ENCODE data around the gene IFT80.

Gene IFT80

DNA sequence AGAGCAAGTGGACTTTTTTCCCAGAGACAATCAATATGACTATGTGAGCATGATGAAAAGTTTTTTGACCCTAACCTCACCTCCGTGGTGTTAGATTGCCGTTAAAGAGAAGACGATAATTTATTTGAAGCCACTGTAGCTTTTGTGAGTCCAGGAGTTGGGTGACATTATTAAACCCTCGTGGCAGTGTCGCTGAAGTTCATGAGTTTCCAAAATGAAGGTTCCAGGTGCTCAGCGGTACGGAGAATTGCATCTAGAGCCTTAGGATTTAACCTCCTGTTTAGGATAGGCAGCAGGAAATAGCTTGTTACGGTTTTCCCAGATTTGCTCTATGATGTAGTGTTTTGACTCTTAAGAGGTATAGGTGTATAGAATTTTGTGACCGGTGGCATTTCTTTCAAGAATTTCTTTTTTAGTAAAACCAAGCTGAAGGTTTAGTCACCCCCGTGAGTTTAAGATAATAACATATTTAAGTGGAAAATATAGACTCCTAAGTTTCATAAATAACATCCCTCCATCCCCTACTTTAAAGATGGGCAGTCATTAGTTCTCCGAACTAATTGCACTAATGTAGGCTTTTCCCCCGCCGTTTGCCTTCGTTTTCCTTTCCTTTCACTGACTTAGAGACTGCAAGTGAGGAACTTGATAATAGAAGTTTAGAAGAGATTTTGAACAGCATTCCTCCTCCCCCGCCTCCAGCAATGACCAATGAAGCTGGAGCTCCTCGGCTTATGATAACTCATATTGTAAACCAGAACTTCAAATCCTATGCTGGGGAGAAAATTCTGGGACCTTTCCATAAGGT lies 2.5 kb upstream of the IFT80 start:
- Histone ChIP-seq H4K20me1 (ENCODE audit: insufficient read depth, low read length) (no peaks in the 10 kb centered on the region; the same call in 1 of the 2 replicates), H3K27ac (ENCODE audit: low read depth, low read length, poor library complexity, severe bottlenecking) (peak overlapping the region; percentile 89), H3K79me2 (ENCODE audit: insufficient read depth, low read length) (peaks cover 92% of the 10 kb centered on the region), H2AFZ (ENCODE audit: low read length) (no peak overlapping the region), H3F3A (ENCODE audit: insufficient read depth, low read length) (no peaks in the 10 kb centered on the region), H3K4me1 (ENCODE audit: insufficient read depth, low read length, severe bottlenecking) (peaks cover 57% of the 10 kb centered on the region), H3K9me3 (ENCODE audit: low read length) (no peaks in the 10 kb centered on the region), H3K4me2 (ENCODE audit: low read length) (peak overlapping the region; percentile 93), H3K36me3 (ENCODE audit: insufficient read depth, low read length) (peaks cover 68% of the 10 kb centered on the region), H3K9me2 (ENCODE audit: low read depth, low read length) (no peaks in the 10 kb centered on the region), H3K4me3 (ENCODE audit: low read depth, low read length, poor library complexity, severe bottlenecking) (peak overlapping the region; percentile 84), H3K27me3 (ENCODE audit: insufficient read depth, low read length) (no peaks in the 10 kb centered on the region), H3K9ac (ENCODE audit: low read length) (peak overlapping the region; percentile 90)
- TF ChIP-seq, protein P1, sequence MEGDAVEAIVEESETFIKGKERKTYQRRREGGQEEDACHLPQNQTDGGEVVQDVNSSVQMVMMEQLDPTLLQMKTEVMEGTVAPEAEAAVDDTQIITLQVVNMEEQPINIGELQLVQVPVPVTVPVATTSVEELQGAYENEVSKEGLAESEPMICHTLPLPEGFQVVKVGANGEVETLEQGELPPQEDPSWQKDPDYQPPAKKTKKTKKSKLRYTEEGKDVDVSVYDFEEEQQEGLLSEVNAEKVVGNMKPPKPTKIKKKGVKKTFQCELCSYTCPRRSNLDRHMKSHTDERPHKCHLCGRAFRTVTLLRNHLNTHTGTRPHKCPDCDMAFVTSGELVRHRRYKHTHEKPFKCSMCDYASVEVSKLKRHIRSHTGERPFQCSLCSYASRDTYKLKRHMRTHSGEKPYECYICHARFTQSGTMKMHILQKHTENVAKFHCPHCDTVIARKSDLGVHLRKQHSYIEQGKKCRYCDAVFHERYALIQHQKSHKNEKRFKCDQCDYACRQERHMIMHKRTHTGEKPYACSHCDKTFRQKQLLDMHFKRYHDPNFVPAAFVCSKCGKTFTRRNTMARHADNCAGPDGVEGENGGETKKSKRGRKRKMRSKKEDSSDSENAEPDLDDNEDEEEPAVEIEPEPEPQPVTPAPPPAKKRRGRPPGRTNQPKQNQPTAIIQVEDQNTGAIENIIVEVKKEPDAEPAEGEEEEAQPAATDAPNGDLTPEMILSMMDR (IDR thresholded peaks at IDR 0.05; ENCODE audit: low read length) = no peak
- TF ChIP-seq EZH2 (IDR thresholded peaks at IDR 0.05; ENCODE audit: borderline replicate concordance, low read length) = no peak

DNA sequence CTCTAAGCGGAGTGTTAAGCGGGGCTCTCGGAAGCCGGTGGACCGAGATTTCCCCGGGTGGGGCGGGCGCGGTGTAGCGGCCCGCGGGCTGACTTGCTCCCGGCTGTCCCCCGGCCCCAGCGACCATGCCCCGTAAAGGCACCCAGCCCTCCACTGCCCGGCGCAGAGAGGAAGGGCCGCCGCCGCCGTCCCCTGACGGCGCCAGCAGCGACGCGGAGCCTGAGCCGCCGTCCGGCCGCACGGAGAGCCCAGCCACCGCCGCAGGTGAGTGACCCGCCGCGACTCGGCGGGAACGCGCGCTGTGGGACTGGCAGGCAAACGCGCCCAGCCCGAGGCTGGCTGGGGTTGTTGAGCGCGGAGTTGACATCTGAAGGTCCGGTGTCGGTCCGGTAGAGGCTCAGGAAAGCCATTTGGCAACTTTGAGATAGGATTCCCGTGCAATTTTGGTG lies 1.7 kb upstream of the IFT80 start:
- peaks cover 59% of the 10 kb centered on the region for H3K4me1 ChIP-seq (ENCODE audit: insufficient read depth, low read length, severe bottlenecking)
- peak overlapping the region; percentile 90 for H3K9ac ChIP-seq (ENCODE audit: low read length)
- H3K27me3 ChIP-seq (ENCODE audit: insufficient read depth, low read length) = no peaks in the 10 kb centered on the region
- H3K4me2 ChIP-seq (ENCODE audit: low read length) = peak overlapping the region; percentile 93
- no peaks in the 10 kb centered on the region for H4K20me1 ChIP-seq (ENCODE audit: insufficient read depth, low read length)
- no peaks in the 10 kb centered on the region for H3K9me2 ChIP-seq (ENCODE audit: low read depth, low read length)
- H3K79me2 ChIP-seq (ENCODE audit: insufficient read depth, low read length) = peaks cover 87% of the 10 kb centered on the region
- peak overlapping the region; percentile 84 for H3K4me3 ChIP-seq (ENCODE audit: low read depth, low read length, poor library complexity, severe bottlenecking)
- TF ChIP-seq, protein P1 (IDR thresholded peaks at IDR 0.05; ENCODE audit: low read length) = no peak
- H3K36me3 ChIP-seq (ENCODE audit: insufficient read depth, low read length) = peaks cover 60% of the 10 kb centered on the region
- peak overlapping the region; percentile 89 for H3K27ac ChIP-seq (ENCODE audit: low read depth, low read length, poor library complexity, severe bottlenecking)
- H2AFZ ChIP-seq (ENCODE audit: low read length) = no peak overlapping the region
- no peaks in the 10 kb centered on the region for H3F3A ChIP-seq (ENCODE audit: insufficient read depth, low read length)
- no peaks in the 10 kb centered on the region for H3K9me3 ChIP-seq (ENCODE audit: low read length)

DNA sequence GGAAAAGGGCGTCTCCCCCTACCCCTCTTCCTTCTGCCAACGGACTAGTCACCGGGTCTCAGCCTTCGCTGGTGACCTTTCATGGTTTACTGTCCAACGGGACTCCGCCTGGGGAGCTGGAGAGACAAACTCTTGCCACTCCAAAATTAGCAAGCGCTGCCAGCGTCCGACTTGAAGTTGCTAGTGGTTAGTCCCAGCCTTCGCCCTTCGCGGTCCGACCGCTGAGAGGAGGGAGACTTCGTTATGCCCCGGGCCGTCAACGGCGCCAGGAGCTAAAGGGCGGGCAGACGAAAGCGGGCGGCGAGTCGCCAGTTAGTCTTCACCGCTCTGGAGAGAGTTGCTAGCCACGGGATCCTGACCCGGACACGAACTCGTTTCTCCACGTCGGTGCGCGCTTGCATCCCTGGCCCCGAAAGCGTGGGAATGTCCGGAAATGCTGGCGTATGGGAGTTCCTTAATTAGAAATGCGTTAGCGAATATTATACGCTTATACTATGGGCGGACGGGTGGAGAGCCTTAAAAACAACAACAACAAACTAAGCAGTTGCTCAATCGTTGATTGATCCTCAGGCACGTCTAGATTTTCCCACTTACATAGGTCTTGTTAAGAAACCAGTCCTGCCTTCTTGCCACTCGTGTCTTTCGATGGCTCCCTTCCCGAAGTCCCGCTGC lies 1.1 kb upstream of the IFT80 start:
- no peaks in the 10 kb centered on the region for H3F3A ChIP-seq (ENCODE audit: insufficient read depth, low read length)
- TF ChIP-seq, protein P1 (IDR thresholded peaks at IDR 0.05; ENCODE audit: low read length) = no peak
- TF ChIP-seq EZH2 (IDR thresholded peaks at IDR 0.05; ENCODE audit: borderline replicate concordance, low read length) = no peak
- H4K20me1 ChIP-seq (ENCODE audit: insufficient read depth, low read length) = no peaks in the 10 kb centered on the region
- H3K9me2 ChIP-seq (ENCODE audit: low read depth, low read length) = no peaks in the 10 kb centered on the region
- peaks cover 55% of the 10 kb centered on the region for H3K36me3 ChIP-seq (ENCODE audit: insufficient read depth, low read length)
- H3K9ac ChIP-seq (ENCODE audit: low read length) = peak overlapping the region; percentile 90
- no peaks in the 10 kb centered on the region for H3K27me3 ChIP-seq (ENCODE audit: insufficient read depth, low read length)
- peaks cover 82% of the 10 kb centered on the region for H3K79me2 ChIP-seq (ENCODE audit: insufficient read depth, low read length)
- no peak overlapping the region for H2AFZ ChIP-seq (ENCODE audit: low read length)
- H3K27ac ChIP-seq (ENCODE audit: low read depth, low read length, poor library complexity, severe bottlenecking) = peak overlapping the region; percentile 89
- peak overlapping the region; percentile 84 for H3K4me3 ChIP-seq (ENCODE audit: low read depth, low read length, poor library complexity, severe bottlenecking)
- H3K4me1 ChIP-seq (ENCODE audit: insufficient read depth, low read length, severe bottlenecking) = peaks cover 60% of the 10 kb centered on the region
- H3K9me3 ChIP-seq (ENCODE audit: low read length) = no peaks in the 10 kb centered on the region
- peak overlapping the region; percentile 93 for H3K4me2 ChIP-seq (ENCODE audit: low read length)

Data from OCI-LY1 (cell line).